WERI-Rb-1 (cell line): ENCODE data around the gene TRIM9.
A peak's percentile ranks its signal among the peaks of the same experiment; 100 is the strongest.

Experiments used
- DNase-seq: peaks from one replicate; pipeline ENCODE4 v3.0.0-alpha.2; 2020
- H3K27ac ChIP-seq: fragments of 250-450 bp; sonication (Bioruptor Pico); 2 replicates; pipeline ENCODE4 v1.5.1; 2020; ENCODE audit warnings: mild to moderate bottlenecking, moderate library complexity
- H3K27me3 ChIP-seq: fragments of 250-450 bp; sonication (Bioruptor Pico); 2 replicates; pipeline ENCODE4 v1.5.1; 2021; ENCODE audit warnings: mild to moderate bottlenecking, low read depth, moderate library complexity; ENCODE audit not compliant: insufficient read depth, severe bottlenecking
- H3K36me3 ChIP-seq: fragments of 250-450 bp; sonication (Bioruptor Pico); 2 replicates; pipeline ENCODE4 v1.5.1; 2020; ENCODE audit warnings: mild to moderate bottlenecking, moderate library complexity
- H3K4me3 ChIP-seq: 2 replicates; pipeline ENCODE4 v1.5.1; 2011; ENCODE audit warnings: low read depth, mild to moderate bottlenecking, control low read depth, low read length
- H3K9me3 ChIP-seq: fragments of 250-450 bp; sonication (Bioruptor Pico); 2 replicates; pipeline ENCODE4 v1.5.1; 2021; ENCODE audit warnings: mild to moderate bottlenecking, moderate library complexity; ENCODE audit not compliant: severe bottlenecking
- CTCF ChIP-seq: IDR thresholded peaks from 2 replicates; pipeline ENCODE4 v1.5.1; 2011; ENCODE audit warnings: low read depth, mild to moderate bottlenecking, control low read depth, inconsistent platforms, low read length

The TRIM9 gene

GRCh38 chr14:51094901-51095853, at the start of gene TRIM9:
Gene TRIM9 (minus strand): TSS chr14:51095105. CDS start chr14:51094939, 166 bp downstream.
- H3K27ac ChIP-seq: peak within 1 kb of the TSS; percentile 89
- H3K36me3 ChIP-seq: 0 out of 2 replicates have a peak, but pooled peaks cover 4% of the 10 kb centered on the region
- peak; percentile 98 for DNase-seq
- H3K4me3 ChIP-seq: peak within 1 kb of the TSS; percentile 69
- no peaks in the 10 kb centered on the region for H3K27me3 ChIP-seq
- H3K9me3 ChIP-seq: no peaks in the 10 kb centered on the region
- no peak for TF ChIP-seq CTCF

- no peak for TF ChIP-seq CTCF
- Histone ChIP-seq H3K36me3 (no peaks in the 10 kb centered on the region), H3K27ac (no peak overlapping the region), H3K4me3 (no peak overlapping the region), H3K9me3 (peaks cover 5% of the 10 kb centered on the region), H3K27me3 (no peaks in the 10 kb centered on the region)
- no peak for DNase-seq
Observed at GRCh38 chr14:51140856-51141255, 46.0 kb upstream of the TRIM9 start.

GRCh38 chr14:51140338-51140737, 45.4 kb upstream of the TRIM9 start:
- H3K27ac ChIP-seq: no peak overlapping the region
- peaks cover 5% of the 10 kb centered on the region for H3K9me3 ChIP-seq
- DNase-seq: no peak

GRCh38 chr14:51139121-51139681, 44.3 kb upstream of the TRIM9 start:
- Histone ChIP-seq H3K27me3 (no peaks in the 10 kb centered on the region), H3K4me3 (no peak overlapping the region), H3K36me3 (no peaks in the 10 kb centered on the region), H3K9me3 (peaks cover 5% of the 10 kb centered on the region), H3K27ac (no peak overlapping the region)
- TF ChIP-seq CTCF: no peak
- peak; percentile 14 for DNase-seq

More at GRCh38 chr14:51140338-51140737, 45.4 kb upstream of the TRIM9 start:
- Histone ChIP-seq H3K27me3 (no peaks in the 10 kb centered on the region), H3K4me3 (no peak overlapping the region), H3K36me3 (no peaks in the 10 kb centered on the region)
- TF ChIP-seq CTCF: no peak

- no peak for DNase-seq
- Histone ChIP-seq H3K9me3 (peaks cover 5% of the 10 kb centered on the region), H3K36me3 (no peaks in the 10 kb centered on the region), H3K4me3 (no peak overlapping the region), H3K27me3 (no peaks in the 10 kb centered on the region), H3K27ac (no peak overlapping the region)
- no peak for TF ChIP-seq CTCF
Observed at GRCh38 chr14:51138404-51139103, 43.6 kb upstream of the TRIM9 start.
